MG63 (cell line): ENCODE results near the gene GBF1. TPM values are rescaled to one million over a fixed set of nuclear protein-coding genes. Genes with fewer than 3 reads are reported as not detected.
A peak's percentile ranks its signal among the peaks of the same experiment; 100 is the strongest.
"Not testable (repeated sequence)": the region's sequence is repeated elsewhere in the genome, so short reads cannot be mapped to it uniquely, and the experiment has no call there.

Experiments used
- DNase-seq: peaks from one replicate; pipeline ENCODE4 v3.0.0-alpha.2; 2020
- H3K27me3 ChIP-seq: fragments of 250-450 bp; sonication (Bioruptor Pico); 2 replicates; pipeline ENCODE4 v1.5.1; 2020; ENCODE audit warnings: mild to moderate bottlenecking, moderate library complexity
- H3K36me3 ChIP-seq: fragments of 250-450 bp; sonication (Bioruptor Pico); 2 replicates; pipeline ENCODE4 v1.5.1; 2020; ENCODE audit warnings: mild to moderate bottlenecking, moderate library complexity
- H3K4me3 ChIP-seq: fragments of 250-450 bp; sonication (Bioruptor Pico); 2 replicates; pipeline ENCODE4 v1.5.1; 2020; ENCODE audit warnings: mild to moderate bottlenecking, moderate library complexity
- H3K9me3 ChIP-seq: fragments of 250-450 bp; sonication (Bioruptor Pico); 2 replicates; pipeline ENCODE4 v1.5.1; 2020; ENCODE audit warnings: mild to moderate bottlenecking, moderate library complexity
- total RNA-seq: library from RNA; depleted of rRNA; stranded (reverse); fragments of >200 nt; shearing (Covaris generic); gene quantifications from 2 replicates; pipeline ENCODE4 v1.2.3, GENCODE V29; 2014; ENCODE audit warnings: low replicate concordance; rRNA removed

GBF1 gene, protein sequence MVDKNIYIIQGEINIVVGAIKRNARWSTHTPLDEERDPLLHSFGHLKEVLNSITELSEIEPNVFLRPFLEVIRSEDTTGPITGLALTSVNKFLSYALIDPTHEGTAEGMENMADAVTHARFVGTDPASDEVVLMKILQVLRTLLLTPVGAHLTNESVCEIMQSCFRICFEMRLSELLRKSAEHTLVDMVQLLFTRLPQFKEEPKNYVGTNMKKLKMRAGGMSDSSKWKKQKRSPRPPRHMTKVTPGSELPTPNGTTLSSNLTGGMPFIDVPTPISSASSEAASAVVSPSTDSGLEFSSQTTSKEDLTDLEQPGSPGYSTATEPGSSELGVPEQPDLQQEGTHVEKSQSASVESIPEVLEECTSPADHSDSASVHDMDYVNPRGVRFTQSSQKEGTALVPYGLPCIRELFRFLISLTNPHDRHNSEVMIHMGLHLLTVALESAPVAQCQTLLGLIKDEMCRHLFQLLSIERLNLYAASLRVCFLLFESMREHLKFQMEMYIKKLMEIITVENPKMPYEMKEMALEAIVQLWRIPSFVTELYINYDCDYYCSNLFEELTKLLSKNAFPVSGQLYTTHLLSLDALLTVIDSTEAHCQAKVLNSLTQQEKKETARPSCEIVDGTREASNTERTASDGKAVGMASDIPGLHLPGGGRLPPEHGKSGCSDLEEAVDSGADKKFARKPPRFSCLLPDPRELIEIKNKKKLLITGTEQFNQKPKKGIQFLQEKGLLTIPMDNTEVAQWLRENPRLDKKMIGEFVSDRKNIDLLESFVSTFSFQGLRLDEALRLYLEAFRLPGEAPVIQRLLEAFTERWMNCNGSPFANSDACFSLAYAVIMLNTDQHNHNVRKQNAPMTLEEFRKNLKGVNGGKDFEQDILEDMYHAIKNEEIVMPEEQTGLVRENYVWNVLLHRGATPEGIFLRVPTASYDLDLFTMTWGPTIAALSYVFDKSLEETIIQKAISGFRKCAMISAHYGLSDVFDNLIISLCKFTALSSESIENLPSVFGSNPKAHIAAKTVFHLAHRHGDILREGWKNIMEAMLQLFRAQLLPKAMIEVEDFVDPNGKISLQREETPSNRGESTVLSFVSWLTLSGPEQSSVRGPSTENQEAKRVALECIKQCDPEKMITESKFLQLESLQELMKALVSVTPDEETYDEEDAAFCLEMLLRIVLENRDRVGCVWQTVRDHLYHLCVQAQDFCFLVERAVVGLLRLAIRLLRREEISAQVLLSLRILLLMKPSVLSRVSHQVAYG (N-terminal part only)
- total RNA-seq, result 9.5 and 15.8 TPM in 2 replicates

DNA sequence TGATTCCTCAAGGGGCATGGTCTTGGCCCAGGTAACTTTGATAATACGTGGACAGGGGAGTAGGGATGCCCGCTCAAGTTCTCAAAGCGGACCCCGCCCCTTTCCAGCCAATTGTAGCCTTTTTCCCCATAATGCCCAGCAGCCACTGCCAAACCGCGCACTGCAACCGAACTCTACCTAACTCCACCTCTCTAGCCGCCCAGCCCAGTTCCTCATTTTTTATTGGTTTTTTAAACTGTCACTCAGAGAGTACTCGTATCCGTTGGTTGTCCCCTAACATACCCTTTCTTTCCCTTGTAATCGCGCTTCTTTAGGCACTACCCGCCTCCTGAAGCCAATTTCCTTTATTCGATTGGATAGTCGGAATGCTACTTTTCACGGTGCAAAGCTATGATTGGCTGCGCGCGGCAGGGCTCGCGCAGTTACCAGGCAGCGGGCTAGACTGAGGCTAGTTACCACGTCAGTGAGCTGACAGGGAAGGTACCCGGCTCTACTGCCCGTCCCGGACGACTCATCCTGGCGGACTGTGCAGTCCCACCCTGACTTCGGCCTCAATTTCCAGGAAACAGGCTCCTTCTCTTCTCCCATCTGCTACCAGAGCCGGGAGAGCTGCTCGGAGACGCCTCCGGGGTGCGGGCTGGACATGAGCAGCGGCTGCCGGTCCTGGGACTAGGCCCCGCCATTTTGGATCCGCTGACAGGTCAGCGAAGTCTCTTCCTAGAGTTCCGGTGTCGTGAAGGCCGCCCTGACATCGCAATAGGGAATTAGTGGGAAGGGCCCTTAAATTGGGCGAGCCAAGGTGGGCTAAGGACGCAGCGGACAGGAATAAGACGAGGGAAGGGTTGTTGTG, at the start of gene GBF1:
TSS of gene GBF1 (plus strand) at position 451 of the 850 bp plus-strand sequence. CDS start 13,407 bp downstream, outside the sequence.
- Histone ChIP-seq H3K9me3 (no peaks in the 10 kb centered on the region), H3K36me3 (peaks cover 5% of the 10 kb centered on the region; the same call in 1 of the 2 replicates), H3K4me3 (peak within 1 kb of the TSS; percentile 79), H3K27me3 (no peaks in the 10 kb centered on the region)
- DNase-seq, result peak; percentile 94

DNA sequence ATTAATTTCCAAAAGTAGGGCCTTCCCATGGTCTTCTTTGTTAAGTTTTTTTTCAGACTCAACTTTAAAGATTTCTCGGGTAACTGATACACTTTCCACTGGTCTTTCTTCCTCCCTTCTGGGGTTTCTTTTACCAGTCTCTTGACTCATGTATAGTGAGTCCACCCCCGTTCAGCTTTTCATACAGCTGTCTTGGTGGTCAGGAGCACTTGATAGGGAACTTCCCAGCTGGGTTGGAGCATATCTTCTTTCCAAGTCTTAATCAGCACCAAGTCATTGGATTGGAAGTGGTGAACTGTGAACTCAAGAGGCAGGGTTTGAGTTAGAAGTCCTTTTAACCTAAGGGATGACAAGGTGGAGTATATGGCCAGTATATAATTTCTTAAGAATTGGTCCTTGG, 48.4 kb upstream of the GBF1 start:
- Histone ChIP-seq H3K27me3 (no peaks in the 10 kb centered on the region), H3K9me3 (peaks cover 8% of the 10 kb centered on the region), H3K36me3 (no peaks in the 10 kb centered on the region), H3K4me3 (no peak overlapping the region)
- DNase-seq, result no peak

DNA sequence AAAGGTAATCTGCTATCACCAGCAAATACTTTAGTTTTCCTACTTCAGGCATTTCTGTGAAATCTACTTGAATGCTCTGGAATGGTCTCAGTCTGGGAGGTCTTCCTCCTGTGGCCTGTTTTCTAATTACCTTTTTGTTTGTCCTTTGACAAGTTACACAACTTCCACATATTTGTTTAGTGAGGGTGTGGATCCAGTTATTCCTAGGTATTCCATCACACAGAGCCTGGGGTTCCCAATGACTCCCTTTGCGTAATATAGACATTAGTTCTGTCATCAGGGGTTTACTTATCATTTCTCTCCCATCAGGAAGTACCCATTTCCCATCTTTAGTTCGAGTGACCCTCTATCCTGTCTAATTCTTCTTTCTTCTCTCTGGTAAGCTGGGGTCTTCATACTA, 47.3 kb upstream of the GBF1 start:
- Histone ChIP-seq H3K9me3 (no peaks in the 10 kb centered on the region), H3K36me3 (no peaks in the 10 kb centered on the region), H3K27me3 (no peaks in the 10 kb centered on the region), H3K4me3 (no peak overlapping the region)
- no peak for DNase-seq

DNA sequence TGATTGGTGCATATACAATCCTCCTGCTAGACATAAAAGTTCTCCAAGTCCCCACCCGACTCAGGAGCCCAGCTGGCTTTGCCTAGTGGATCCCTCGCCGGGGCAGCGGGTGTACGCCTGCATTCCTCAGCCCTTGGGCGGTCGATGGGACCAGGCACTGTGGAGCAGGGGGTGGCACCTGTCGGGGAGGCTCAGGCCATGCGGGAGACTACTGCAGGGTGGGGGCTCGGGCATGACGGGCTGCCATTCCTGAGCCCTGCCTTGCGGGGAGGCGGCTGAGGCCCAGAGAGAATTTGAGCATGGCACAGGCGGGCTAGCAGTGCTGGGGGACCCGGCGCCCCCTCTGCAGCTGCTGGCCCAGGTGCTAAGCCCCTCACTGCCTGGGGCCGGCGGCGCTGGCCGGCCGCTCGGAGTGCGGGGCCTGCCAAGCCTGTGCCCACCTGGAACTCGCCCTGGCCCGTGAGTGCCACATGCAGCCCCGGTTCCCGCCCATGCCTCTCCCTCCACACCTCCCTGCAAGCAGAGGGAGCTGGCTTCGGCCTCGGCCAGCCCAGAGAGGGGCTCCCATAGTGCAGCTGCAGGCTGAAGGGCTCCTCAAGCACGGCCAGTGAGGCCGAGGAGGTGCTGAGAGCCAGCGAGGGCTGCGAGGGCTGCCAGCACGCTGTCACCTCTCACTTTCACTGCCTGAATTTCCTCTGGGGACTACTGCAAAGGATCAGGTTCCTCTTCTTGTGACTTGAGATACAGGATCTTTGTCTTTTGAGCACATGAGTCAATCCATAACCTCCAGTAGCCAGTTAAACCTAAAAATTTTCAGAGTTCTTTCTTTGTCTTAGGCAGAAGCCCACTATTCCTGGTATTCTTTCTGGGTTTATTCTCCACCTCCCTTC, 44.3 kb upstream of the GBF1 start:
- Histone ChIP-seq H3K27me3 (no peaks in the 10 kb centered on the region), H3K36me3 (no peaks in the 10 kb centered on the region), H3K9me3 (peaks cover 3% of the 10 kb centered on the region; the same call in 1 of the 2 replicates)

DNA sequence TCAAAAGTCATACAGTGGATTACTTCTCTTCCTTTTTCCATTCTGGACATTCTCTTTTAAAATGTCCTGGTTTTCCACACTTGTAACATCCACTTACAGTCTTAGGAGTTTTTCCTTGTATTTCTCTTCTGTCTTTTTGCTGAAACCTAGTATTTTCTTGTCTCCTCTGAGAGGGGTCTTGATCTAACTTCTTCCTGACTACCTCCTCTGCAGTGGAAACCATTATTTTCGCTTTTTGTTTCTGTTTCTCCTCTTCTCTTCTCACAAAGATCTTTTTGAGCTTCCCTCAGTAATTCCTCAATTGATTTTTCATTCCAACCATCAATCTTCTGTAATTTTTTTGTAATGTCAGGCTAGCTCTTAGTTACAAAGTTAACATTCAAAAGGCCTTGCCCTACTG, 42.9 kb upstream of the GBF1 start:
- Histone ChIP-seq H3K36me3 (no peaks in the 10 kb centered on the region), H3K9me3 (peaks cover 3% of the 10 kb centered on the region; the same call in 1 of the 2 replicates), H3K4me3 (no peak overlapping the region), H3K27me3 (no peaks in the 10 kb centered on the region)
- no peak for DNase-seq

More for the DNA sequence above, 44.3 kb upstream of the GBF1 start:
- no peak overlapping the region for H3K4me3 ChIP-seq
- no peak for DNase-seq

DNA sequence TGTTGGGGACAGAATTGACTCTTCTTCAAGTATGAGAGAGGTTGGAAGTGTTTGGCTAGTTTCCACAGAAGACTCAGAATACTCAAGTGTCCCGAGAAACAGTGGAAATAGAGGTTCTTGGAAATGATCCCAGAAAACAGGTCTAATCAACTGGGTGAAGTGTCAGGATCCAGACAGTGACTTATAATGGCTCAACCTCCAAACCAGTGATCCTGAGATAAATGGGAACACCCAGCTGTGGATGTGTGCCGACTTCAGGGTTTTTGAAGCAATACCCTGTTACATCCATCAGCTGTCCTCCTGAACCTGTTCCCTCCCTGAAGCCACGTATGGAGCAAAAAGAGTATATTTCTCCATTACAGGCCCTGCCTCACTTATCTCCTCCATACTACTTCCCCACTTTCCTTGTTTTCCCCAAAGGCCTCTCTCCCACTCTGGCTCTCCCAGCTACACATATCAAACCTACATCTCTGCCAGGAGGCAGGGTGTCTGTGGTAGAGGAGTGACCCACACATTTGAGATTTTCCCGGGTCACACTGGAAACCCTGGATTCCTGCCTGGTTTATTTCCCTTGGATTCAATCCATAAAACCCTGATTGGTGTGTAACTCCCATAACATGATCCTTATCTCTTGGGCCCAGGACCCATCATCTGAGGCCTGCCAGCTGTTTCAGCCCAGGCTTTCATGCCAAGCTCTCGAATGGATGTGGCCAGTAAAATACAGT, 36.9 kb upstream of the GBF1 start:
- Histone ChIP-seq H3K36me3 (no peaks in the 10 kb centered on the region), H3K9me3 (peaks cover 3% of the 10 kb centered on the region; the same call in 1 of the 2 replicates), H3K27me3 (no peaks in the 10 kb centered on the region), H3K4me3 (no peak overlapping the region)
- DNase-seq, result peak; percentile 29

DNA sequence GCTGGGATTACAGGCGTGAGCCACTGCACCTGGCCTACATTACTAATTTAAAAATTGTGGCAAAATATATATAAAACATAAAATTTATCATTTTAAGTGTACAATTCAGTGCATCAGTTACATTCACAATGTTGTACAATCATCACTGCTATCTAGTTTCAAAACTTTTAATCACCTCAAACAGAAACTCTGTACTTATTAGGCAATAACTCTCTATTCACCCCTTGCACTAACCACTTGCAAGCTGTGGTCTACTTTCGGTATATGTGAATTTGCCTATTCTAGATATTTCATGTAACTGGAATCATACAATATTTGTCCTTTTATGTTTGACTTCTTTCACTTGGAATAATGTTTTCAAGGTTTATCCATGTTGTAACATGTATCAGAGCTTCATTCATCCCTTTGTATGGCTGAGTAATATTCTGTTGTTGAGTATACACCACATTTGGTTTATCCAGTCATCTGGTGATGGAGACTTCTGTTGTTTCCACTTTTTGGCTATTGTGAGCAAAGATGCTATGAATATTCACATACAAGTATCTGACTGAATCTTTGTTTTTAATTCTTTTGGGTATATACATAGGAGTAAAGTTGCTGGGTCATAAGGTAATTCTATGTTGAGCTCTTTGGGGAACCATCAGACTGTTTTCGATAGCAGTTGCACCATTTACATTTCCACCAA, 33.6 kb upstream of the GBF1 start:
- no peaks in the 10 kb centered on the region for H3K9me3 ChIP-seq
- H3K27me3 ChIP-seq, result no peaks in the 10 kb centered on the region
- H3K4me3 ChIP-seq, result no peak overlapping the region

DNA sequence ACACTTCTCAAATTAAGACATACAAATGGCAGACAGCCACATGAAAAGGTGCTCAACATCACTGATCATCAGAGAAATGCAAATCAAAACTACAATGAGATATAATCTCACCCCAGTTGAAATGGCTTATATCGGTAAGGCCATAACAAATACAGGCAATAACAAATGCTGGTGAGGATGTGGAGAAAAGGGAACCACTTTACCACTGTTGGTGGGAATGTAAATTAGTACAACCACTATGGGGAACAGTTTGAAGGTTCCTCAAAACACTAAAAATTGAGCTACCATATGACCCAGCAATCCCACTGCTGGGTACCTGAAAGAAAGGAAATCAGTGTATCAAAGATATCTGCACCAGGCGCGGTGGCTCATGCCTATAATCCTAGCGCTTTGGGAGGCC, 31.7 kb upstream of the GBF1 start:
- H3K36me3 ChIP-seq, DNase-seq, H3K27me3 ChIP-seq, H3K4me3 ChIP-seq, H3K9me3 ChIP-seq: not testable (repeated sequence)

More for the DNA sequence above, 33.6 kb upstream of the GBF1 start:
- no peak for DNase-seq
- H3K36me3 ChIP-seq, result no peaks in the 10 kb centered on the region

DNA sequence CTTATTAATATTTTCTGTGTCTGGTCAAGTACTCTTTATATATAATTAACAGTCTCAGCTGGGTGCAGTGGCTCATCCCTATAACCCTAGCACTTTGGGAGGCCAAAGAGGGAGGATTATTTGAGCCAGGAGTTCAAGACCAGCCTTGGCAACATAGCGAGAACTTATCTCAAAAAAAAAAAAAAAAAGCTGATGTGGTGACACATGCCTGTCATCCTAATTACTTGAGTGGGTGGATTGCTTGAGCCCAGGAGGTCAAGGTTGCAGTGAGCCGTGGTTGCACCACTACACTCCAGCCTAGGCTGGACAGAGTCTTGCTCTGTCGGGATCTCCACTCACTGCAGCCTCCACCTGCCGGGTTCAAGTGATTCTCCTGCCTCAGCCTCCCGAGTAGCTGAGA, 26.0 kb upstream of the GBF1 start:
- no peak for DNase-seq
- Histone ChIP-seq H3K27me3 (0 out of 2 replicates have a peak, but pooled peaks cover 5% of the 10 kb centered on the region), H3K9me3 (no peaks in the 10 kb centered on the region), H3K4me3 (no peak overlapping the region), H3K36me3 (no peaks in the 10 kb centered on the region)

DNA sequence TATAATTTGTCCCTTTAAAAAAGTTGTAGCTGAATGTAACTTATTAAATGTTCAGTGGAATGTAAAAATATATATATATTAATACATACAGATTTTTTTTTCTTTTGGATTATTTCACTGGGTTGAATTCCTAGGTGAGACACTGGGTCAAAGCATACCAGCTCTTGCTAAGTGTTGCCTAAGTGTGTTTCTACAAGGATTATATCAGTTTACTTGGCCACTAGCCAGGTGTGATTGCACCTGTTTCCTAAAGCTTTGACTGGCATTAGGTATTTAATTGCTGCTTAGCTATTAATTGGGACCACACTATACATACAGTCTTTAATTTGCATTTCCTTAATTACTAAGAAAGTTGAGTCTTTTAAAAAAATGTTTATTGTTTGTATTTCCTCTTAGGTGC, 24.7 kb upstream of the GBF1 start:
- Histone ChIP-seq H3K4me3 (no peak overlapping the region), H3K27me3 (0 out of 2 replicates have a peak, but pooled peaks cover 5% of the 10 kb centered on the region), H3K9me3 (no peaks in the 10 kb centered on the region), H3K36me3 (no peaks in the 10 kb centered on the region)
- no peak for DNase-seq

DNA sequence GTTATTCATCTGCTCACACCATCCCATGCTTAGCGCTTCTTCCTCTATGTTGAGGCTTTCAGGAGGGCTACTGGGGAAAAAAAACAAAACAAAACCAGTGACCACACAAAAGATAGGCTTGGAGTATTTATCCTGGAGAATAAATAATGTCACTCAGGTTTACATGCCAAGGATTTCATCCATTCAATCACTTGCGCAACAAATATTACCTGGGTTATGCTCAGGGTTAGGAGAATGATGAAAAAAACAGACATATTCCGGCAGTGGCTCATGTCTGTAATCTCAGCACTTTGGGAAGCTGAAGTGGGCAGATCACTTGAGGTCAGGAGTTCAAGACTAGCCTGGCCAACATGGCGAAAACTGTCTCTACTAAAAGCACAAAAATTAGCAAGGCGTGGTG, 22.5 kb upstream of the GBF1 start:
- Histone ChIP-seq H3K36me3 (no peaks in the 10 kb centered on the region), H3K9me3 (no peaks in the 10 kb centered on the region), H3K4me3 (no peak overlapping the region), H3K27me3 (peaks cover 15% of the 10 kb centered on the region)
- DNase-seq, result no peak

DNA sequence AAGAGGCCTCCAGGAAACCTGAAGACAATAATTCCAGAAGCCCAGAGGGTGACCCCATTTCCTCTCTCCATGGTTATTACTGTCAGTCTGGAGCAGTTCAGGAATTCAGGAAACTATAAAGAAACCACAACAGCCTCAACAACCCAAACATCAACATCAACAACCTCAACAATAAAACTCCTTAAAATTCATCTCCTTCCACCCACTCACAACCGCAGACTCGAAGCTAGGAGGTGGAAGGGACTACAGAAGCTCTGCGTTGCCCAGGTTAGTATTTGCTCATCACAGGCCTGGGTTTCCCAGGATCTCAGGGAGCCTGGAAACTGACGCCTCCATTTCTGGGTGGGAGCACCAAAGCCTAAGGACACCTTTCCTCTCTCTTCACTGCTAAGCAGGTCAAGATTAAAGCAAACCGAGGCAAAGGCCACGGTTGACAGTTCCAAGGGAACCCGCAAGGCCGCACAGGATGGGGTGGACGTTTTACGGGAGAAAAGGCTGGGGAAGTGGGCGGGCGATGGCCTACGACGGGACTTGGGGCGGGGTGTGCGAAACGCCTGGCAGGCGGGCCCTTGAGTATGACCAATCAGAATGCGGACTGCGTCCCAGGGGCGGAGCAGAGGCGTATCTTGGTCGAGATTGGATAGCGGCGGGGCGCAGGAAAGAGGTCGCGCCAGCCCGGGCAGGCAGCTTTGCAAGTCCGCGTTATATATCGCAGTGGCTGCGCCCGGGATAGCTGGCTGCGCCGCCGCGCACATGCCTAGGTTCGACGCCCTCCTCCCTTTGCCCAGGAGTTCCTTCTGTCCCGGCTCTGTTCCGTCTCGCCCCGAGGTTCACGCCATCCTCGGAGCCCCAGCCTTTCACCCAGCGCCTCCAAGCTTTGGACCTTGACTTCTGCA, 19.4 kb upstream of the GBF1 start, which contains the start of gene ELOVL3:
TSS of gene ELOVL3 (plus strand) at position 654 of the 896 bp plus-strand sequence. CDS start 250 bp downstream, outside the sequence.
- no peaks in the 10 kb centered on the region for H3K9me3 ChIP-seq
- no peaks in the 10 kb centered on the region for H3K36me3 ChIP-seq
- peaks cover 24% of the 10 kb centered on the region for H3K27me3 ChIP-seq
- H3K4me3 ChIP-seq, result peak within 1 kb of the TSS; percentile 16
- peak; percentile 92 for DNase-seq

DNA sequence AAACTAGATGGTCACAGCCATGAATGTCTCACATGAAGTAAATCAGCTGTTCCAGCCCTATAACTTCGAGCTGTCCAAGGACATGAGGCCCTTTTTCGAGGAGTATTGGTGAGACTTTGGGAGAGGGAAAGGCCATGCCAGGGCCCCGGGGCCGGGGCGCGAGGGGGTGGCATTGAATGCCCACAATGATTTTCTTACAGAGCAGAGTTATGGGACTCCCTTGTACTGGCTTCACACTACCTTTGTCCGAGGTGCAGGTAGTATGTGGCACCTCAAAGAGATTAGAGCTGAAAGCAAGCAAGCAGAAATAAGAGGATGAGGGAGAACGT, 18.8 kb upstream of the GBF1 start:
- peak overlapping the region; percentile 12; the same call in 1 of the 2 replicates for H3K4me3 ChIP-seq
- no peaks in the 10 kb centered on the region for H3K9me3 ChIP-seq
- H3K27me3 ChIP-seq, result peaks cover 28% of the 10 kb centered on the region
- DNase-seq, result no peak
- no peaks in the 10 kb centered on the region for H3K36me3 ChIP-seq
